DOHH2 (cell line): Measurements from ENCODE around the gene ZNFX1.

Source experiments
- EZH2phosphoT487 ChIP-seq: fragments of 200-600 bp; sonication (generic); IDR thresholded peaks from 2 replicates; pipeline ENCODE4 v1.6.1; 2017; ENCODE audit warnings: borderline replicate concordance, mild to moderate bottlenecking, antibody characterized with exemption, low read length, moderate library complexity, mixed read lengths
- TF ChIP-seq, protein P1 (sequence below): fragments of 200-600 bp; sonication (generic); IDR thresholded peaks from one replicate; pipeline ENCODE4 v1.5.1; 2014; ENCODE audit warnings: antibody characterized with exemption, mild to moderate bottlenecking, low read depth, low read length; ENCODE audit not compliant: poor library complexity, severe bottlenecking

DNA sequence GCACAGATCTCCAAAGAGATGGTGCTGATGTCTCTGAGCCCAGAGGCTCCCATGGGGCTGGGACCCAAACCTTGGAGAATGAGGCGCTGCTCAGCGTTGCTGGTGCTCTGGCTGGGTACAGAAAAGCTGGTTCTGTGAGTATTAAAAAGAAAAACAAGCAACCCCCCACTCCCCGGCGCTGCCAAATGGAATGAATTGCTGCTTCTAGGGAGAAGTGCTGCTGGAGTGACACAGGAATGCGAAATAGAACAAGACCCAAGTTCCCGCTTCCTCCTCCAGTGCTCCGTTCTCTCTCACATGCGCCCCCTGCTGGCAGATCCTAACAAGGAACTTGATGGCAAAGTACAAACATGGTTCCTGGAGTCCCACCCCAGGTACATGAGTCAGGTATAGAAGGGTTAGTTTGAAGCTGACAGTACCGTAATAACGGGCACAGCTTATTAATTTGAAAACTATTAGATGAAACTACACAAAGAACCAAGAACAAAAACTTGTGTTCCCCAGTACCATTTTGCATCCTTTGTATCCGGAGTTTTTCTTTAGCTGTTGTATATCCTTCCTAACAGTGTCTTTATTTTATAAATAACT, 60.8 kb downstream of the ZNFX1 start:
- TF ChIP-seq, protein P1, sequence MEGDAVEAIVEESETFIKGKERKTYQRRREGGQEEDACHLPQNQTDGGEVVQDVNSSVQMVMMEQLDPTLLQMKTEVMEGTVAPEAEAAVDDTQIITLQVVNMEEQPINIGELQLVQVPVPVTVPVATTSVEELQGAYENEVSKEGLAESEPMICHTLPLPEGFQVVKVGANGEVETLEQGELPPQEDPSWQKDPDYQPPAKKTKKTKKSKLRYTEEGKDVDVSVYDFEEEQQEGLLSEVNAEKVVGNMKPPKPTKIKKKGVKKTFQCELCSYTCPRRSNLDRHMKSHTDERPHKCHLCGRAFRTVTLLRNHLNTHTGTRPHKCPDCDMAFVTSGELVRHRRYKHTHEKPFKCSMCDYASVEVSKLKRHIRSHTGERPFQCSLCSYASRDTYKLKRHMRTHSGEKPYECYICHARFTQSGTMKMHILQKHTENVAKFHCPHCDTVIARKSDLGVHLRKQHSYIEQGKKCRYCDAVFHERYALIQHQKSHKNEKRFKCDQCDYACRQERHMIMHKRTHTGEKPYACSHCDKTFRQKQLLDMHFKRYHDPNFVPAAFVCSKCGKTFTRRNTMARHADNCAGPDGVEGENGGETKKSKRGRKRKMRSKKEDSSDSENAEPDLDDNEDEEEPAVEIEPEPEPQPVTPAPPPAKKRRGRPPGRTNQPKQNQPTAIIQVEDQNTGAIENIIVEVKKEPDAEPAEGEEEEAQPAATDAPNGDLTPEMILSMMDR, result peak; percentile 93
- no peak for TF ChIP-seq EZH2phosphoT487
